ENCODE results near the gene P2RY2. TPM values are rescaled to one million over a fixed set of nuclear protein-coding genes. Genes with fewer than 3 reads are reported as not detected.

The P2RY2 gene
- polyA plus RNA-seq, 3 donors: 2.8 to 24.1 (median 12.7) TPM

GRCh38 chr11:73244589-73245240 lies 26.6 kb downstream of the P2RY2 start:
- Histone ChIP-seq H4K20me1 (ENCODE audit: insufficient read depth, low read length) (peaks cover 8% of the 10 kb centered on the region), H3K36me3 (replicated peaks in 1 of 2; ENCODE audit: control insufficient read depth in 1 of 2, insufficient read depth in 2 of 2, low read length in 2 of 2) (peaks cover 15 to 54% of the 10 kb centered on the region in 2 donors), H3K4me3 (replicated peaks in 1 of 3; ENCODE audit: low read depth in 2 of 3, low read length in 3 of 3) (no peak overlapping the region), H3K27ac (ENCODE audit: low read depth in 1 of 2, low read length in 2 of 2) (no peak overlapping the region), H3K27me3 (ENCODE audit: control insufficient read depth in 2 of 2, insufficient read depth in 2 of 2, low read length in 2 of 2) (no peaks in the 10 kb centered on the region), H3K79me2 (ENCODE audit: insufficient read depth, low read length) (peaks cover 13% of the 10 kb centered on the region), H3K4me2 (replicated peaks; ENCODE audit: extremely low read depth, low read length, poor library complexity, severe bottlenecking) (no peak overlapping the region), H3K4me1 (ENCODE audit: control insufficient read depth in 1 of 2, insufficient read depth in 2 of 2, low read length in 2 of 2) (peaks cover 0 to 6% of the 10 kb centered on the region in 2 donors), H2AFZ (ENCODE audit: insufficient read depth, low read depth, low read length, poor library complexity, severe bottlenecking) (no peak overlapping the region), H3K9ac (ENCODE audit: insufficient read depth, low read length, poor library complexity, severe bottlenecking) (no peak overlapping the region), H3K9me3 (replicated peaks in 1 of 2; ENCODE audit: control insufficient read depth in 1 of 2, insufficient read depth in 1 of 2, low read length in 2 of 2) (no peaks in the 10 kb centered on the region)
- WGBS (ENCODE audit: insufficient coverage): 97% methylated on average over 3 of the region's 4 CpGs
- H3K27me3 Mint-ChIP-seq (ENCODE audit: low read depth in 3 of 3): no peaks in the 10 kb centered on the region
- no peak for DNase-seq
- no peaks in the 10 kb centered on the region for H3K9me3 Mint-ChIP-seq
- peaks cover 27 to 59% of the 10 kb centered on the region in 2 donors for H3K36me3 Mint-ChIP-seq
- peaks cover 12% of the 10 kb centered on the region for H3K4me1 Mint-ChIP-seq
- intact Hi-C loops (cut with micrococcal nuclease): loop anchor here (5.0 to 10.0 kb wide), 2 partner anchors 322 to 410 kb away; no protein-coding TSS in a partner anchor
- H3K4me3 Mint-ChIP-seq: no peak overlapping the region
- no peak for TF ChIP-seq CTCF (IDR thresholded peaks at IDR 0.05)
- no peak overlapping the region for H3K27ac Mint-ChIP-seq

GRCh38 chr11:73245461-73245860 lies 27.4 kb downstream of the P2RY2 start:
- Histone ChIP-seq H2AFZ (ENCODE audit: insufficient read depth, low read depth, low read length, poor library complexity, severe bottlenecking) (no peak overlapping the region), H3K27me3 (ENCODE audit: control insufficient read depth in 2 of 2, insufficient read depth in 2 of 2, low read length in 2 of 2) (no peaks in the 10 kb centered on the region), H3K9ac (ENCODE audit: insufficient read depth, low read length, poor library complexity, severe bottlenecking) (no peak overlapping the region), H4K20me1 (ENCODE audit: insufficient read depth, low read length) (peaks cover 7% of the 10 kb centered on the region), H3K9me3 (replicated peaks in 1 of 2; ENCODE audit: control insufficient read depth in 1 of 2, insufficient read depth in 1 of 2, low read length in 2 of 2) (no peaks in the 10 kb centered on the region), H3K4me1 (ENCODE audit: control insufficient read depth in 1 of 2, insufficient read depth in 2 of 2, low read length in 2 of 2) (peaks cover 0 to 6% of the 10 kb centered on the region in 2 donors), H3K27ac (ENCODE audit: low read depth in 1 of 2, low read length in 2 of 2) (no peak overlapping the region), H3K36me3 (replicated peaks in 1 of 2; ENCODE audit: control insufficient read depth in 1 of 2, insufficient read depth in 2 of 2, low read length in 2 of 2) (peaks cover 12 to 46% of the 10 kb centered on the region in 2 donors), H3K4me3 (replicated peaks in 1 of 3; ENCODE audit: low read depth in 2 of 3, low read length in 3 of 3) (no peak overlapping the region), H3K79me2 (ENCODE audit: insufficient read depth, low read length) (peaks cover 9% of the 10 kb centered on the region), H3K4me2 (replicated peaks; ENCODE audit: extremely low read depth, low read length, poor library complexity, severe bottlenecking) (no peak overlapping the region)
- intact Hi-C loops (cut with micrococcal nuclease): loop anchor here in 1 of 2 donors (10.0 kb wide), 1 partner anchor 411 kb away; no protein-coding TSS in a partner anchor
- no peak overlapping the region for H3K4me3 Mint-ChIP-seq
- no peaks in the 10 kb centered on the region for H3K27me3 Mint-ChIP-seq (ENCODE audit: low read depth in 3 of 3)
- 91% methylated on average over 4 of the region's 6 CpGs for WGBS (ENCODE audit: insufficient coverage)
- H3K4me1 Mint-ChIP-seq: peaks cover 9% of the 10 kb centered on the region
- TF ChIP-seq CTCF (IDR thresholded peaks at IDR 0.05): no peak
- H3K9me3 Mint-ChIP-seq: no peaks in the 10 kb centered on the region
- peak overlapping the region in 1 of 7 donors; percentile 12 for H3K27ac Mint-ChIP-seq
- no peak for DNase-seq
- H3K36me3 Mint-ChIP-seq: peaks cover 24 to 52% of the 10 kb centered on the region in 2 donors

Measured in CD14-positive monocyte (primary cell).